Inferior parietal cortex (tissue), 1 donor: ENCODE measurements around the gene IL2RA.
"Not testable (repeated sequence)": the region's sequence is repeated elsewhere in the genome, so short reads cannot be mapped to it uniquely, and the experiment has no call there.

ENCODE experiments used
- DNase-seq: peaks from one replicate; pipeline ENCODE4 v3.0.0-alpha.2; 2016; ENCODE audit errors: extremely low spot score

Gene IL2RA

GRCh38 chr10:5985029-5985428 is 77.1 kb downstream of the IL2RA start:
- DNase-seq = no peak

GRCh38 chr10:5983774-5984173 is 78.4 kb downstream of the IL2RA start:
- no peak for DNase-seq

GRCh38 chr10:5981529-5981928 is 80.6 kb downstream of the IL2RA start:
- DNase-seq = no peak

GRCh38 chr10:5978230-5978489 is 84.0 kb downstream of the IL2RA start:
- DNase-seq = no peak

- no peak for DNase-seq
These were observed 84.5 kb downstream of the IL2RA start, which contains the start of gene IL15RA for GRCh38 chr10:5977471-5978229. IL15RA (minus strand) TSS chr10:5977543; CDS start chr10:5977492, 51 bp downstream.

- DNase-seq = no peak
These were observed 85.4 kb downstream of the IL2RA start for GRCh38 chr10:5976512-5977470.

GRCh38 chr10:5975641-5976473 is 86.3 kb downstream of the IL2RA start:
- DNase-seq = no peak

- no peak for DNase-seq
These were observed 89.1 kb downstream of the IL2RA start for GRCh38 chr10:5973069-5973468.

- DNase-seq = no peak
These were observed 90.3 kb downstream of the IL2RA start for GRCh38 chr10:5971886-5972285.

GRCh38 chr10:5971315-5971832 is 90.8 kb downstream of the IL2RA start:
- no peak for DNase-seq

GRCh38 chr10:5970527-5970926 is 91.6 kb downstream of the IL2RA start:
- no peak for DNase-seq

- no peak for DNase-seq
These were observed 92.1 kb downstream of the IL2RA start for GRCh38 chr10:5970066-5970465.

- DNase-seq = no peak
These were observed 93.3 kb downstream of the IL2RA start for GRCh38 chr10:5968681-5969453.

- no peak for DNase-seq
These were observed 94.0 kb downstream of the IL2RA start for GRCh38 chr10:5968037-5968680.

- no peak for DNase-seq
These were observed 96.9 kb downstream of the IL2RA start for GRCh38 chr10:5965266-5965665.

- no peak for DNase-seq
These were observed 97.4 kb downstream of the IL2RA start for GRCh38 chr10:5964736-5965135.

GRCh38 chr10:5963591-5963990 is 98.6 kb downstream of the IL2RA start:
- DNase-seq = no peak

GRCh38 chr10:5963071-5963470 is 99.1 kb downstream of the IL2RA start:
- no peak for DNase-seq

GRCh38 chr10:5962358-5962940 is 99.7 kb downstream of the IL2RA start:
- not testable (repeated sequence) for DNase-seq
